ENCODE data around the gene SHISAL2A.

The SHISAL2A gene

DNA sequence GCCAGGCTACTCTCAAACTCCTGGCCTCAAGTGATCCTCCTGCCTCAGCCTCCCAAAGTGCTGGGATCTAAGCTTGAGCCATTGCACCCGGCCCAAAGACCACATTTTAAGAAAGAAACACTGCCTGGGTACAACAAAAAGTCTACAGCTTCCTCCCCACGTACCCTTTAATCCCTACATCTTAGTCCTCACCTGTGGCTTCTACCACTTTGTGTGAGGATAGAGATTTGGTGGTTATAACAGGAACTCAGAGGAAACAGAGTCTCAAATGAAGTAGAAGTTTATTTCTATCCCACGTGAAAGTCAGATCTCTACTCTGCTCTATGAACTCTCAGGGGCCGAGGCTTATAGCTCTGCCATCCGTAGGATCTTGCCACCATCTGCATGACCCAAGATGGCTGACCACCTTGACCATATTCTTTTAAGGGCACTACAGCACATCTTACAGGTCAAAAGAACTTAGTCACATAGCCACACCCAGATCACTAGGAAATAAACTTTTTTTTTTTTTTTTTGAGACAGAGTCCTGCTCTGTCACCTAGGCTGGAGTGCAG lies 17.4 kb upstream of the SHISAL2A start:
- H3K36me3 ChIP-seq (ENCODE audit: control insufficient read depth, insufficient read depth, low read length) = no peaks in the 10 kb centered on the region
- no peaks in the 10 kb centered on the region for H3K9me3 ChIP-seq (ENCODE audit: control insufficient read depth, low read length)
- WGBS, 2 experiments = 88 to 92% methylated on average over 4 to 5 of the region's 5 CpGs
- H3K27me3 ChIP-seq (ENCODE audit: control insufficient read depth, insufficient read depth, low read length, poor library complexity, severe bottlenecking) = no peaks in the 10 kb centered on the region
- no peak overlapping the region for H3K4me3 ChIP-seq (ENCODE audit: insufficient read depth, low read depth, low read length)
- H3K27ac ChIP-seq (ENCODE audit: insufficient read depth, low read depth, low read length, poor library complexity, severe bottlenecking) = no peak overlapping the region
- H3K4me1 ChIP-seq (ENCODE audit: control insufficient read depth, insufficient read depth, low read length) = no peaks in the 10 kb centered on the region

- Histone ChIP-seq H3K9me3 (ENCODE audit: control insufficient read depth, low read length) (no peaks in the 10 kb centered on the region), H3K27ac (ENCODE audit: insufficient read depth, low read depth, low read length, poor library complexity, severe bottlenecking) (no peak overlapping the region), H3K4me1 (ENCODE audit: control insufficient read depth, insufficient read depth, low read length) (no peaks in the 10 kb centered on the region), H3K36me3 (ENCODE audit: control insufficient read depth, insufficient read depth, low read length) (no peaks in the 10 kb centered on the region), H3K27me3 (ENCODE audit: control insufficient read depth, insufficient read depth, low read length, poor library complexity, severe bottlenecking) (no peaks in the 10 kb centered on the region), H3K4me3 (ENCODE audit: insufficient read depth, low read depth, low read length) (no peak overlapping the region)
- 84 to 98% methylated on average over 2 of the region's 2 CpGs for WGBS, 2 experiments
Observed at GRCh38 chr1:52621950-52622349, 11.0 kb upstream of the SHISAL2A start.

GRCh38 chr1:52623812-52624211 lies 9.2 kb upstream of the SHISAL2A start:
- H3K36me3 ChIP-seq (ENCODE audit: control insufficient read depth, insufficient read depth, low read length) = no peaks in the 10 kb centered on the region
- no peaks in the 10 kb centered on the region for H3K9me3 ChIP-seq (ENCODE audit: control insufficient read depth, low read length)
- H3K4me1 ChIP-seq (ENCODE audit: control insufficient read depth, insufficient read depth, low read length) = peaks cover under 1% of the 10 kb centered on the region
- 89 to 90% methylated on average over 2 to 3 of the region's 3 CpGs for WGBS, 2 experiments
- H3K4me3 ChIP-seq (ENCODE audit: insufficient read depth, low read depth, low read length) = no peak overlapping the region
- no peak overlapping the region for H3K27ac ChIP-seq (ENCODE audit: insufficient read depth, low read depth, low read length, poor library complexity, severe bottlenecking)
- no peaks in the 10 kb centered on the region for H3K27me3 ChIP-seq (ENCODE audit: control insufficient read depth, insufficient read depth, low read length, poor library complexity, severe bottlenecking)

DNA sequence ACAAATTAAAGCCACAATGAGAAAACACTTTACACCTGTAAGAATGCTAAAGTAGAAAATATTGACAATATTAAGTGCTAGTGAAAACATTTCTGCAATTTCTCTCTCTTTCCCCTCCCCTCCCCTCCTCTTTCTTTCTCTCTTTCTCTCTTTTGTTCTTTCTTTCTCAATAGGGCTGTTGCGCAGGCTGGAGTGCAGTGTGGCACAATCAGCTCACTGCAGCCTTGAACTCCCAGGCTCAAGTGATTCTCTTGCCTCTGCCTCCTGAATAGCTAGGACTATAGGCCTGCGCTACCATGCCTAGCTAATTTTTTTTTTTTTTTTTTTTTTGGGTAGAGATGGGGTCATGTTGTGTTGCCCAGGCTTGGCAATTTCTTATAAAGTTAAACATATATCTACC lies 5.9 kb upstream of the SHISAL2A start:
- no peaks in the 10 kb centered on the region for H3K36me3 ChIP-seq (ENCODE audit: control insufficient read depth, insufficient read depth, low read length)
- no peak overlapping the region for H3K4me3 ChIP-seq (ENCODE audit: insufficient read depth, low read depth, low read length)
- peaks cover 7% of the 10 kb centered on the region for H3K27me3 ChIP-seq (ENCODE audit: control insufficient read depth, insufficient read depth, low read length, poor library complexity, severe bottlenecking)
- H3K4me1 ChIP-seq (ENCODE audit: control insufficient read depth, insufficient read depth, low read length) = peaks cover 9% of the 10 kb centered on the region
- no peaks in the 10 kb centered on the region for H3K9me3 ChIP-seq (ENCODE audit: control insufficient read depth, low read length)
- H3K27ac ChIP-seq (ENCODE audit: insufficient read depth, low read depth, low read length, poor library complexity, severe bottlenecking) = no peak overlapping the region
- 88 to 93% methylated on average over 2 of the region's 2 CpGs for WGBS, 2 experiments

GRCh38 chr1:52628614-52629324 lies 4.2 kb upstream of the SHISAL2A start:
- Histone ChIP-seq H3K27ac (ENCODE audit: insufficient read depth, low read depth, low read length, poor library complexity, severe bottlenecking) (peak overlapping the region; percentile 1), H3K36me3 (ENCODE audit: control insufficient read depth, insufficient read depth, low read length) (no peaks in the 10 kb centered on the region), H3K9me3 (ENCODE audit: control insufficient read depth, low read length) (no peaks in the 10 kb centered on the region), H3K4me3 (ENCODE audit: insufficient read depth, low read depth, low read length) (no peak overlapping the region), H3K4me1 (ENCODE audit: control insufficient read depth, insufficient read depth, low read length) (peaks cover 9% of the 10 kb centered on the region), H3K27me3 (ENCODE audit: control insufficient read depth, insufficient read depth, low read length, poor library complexity, severe bottlenecking) (peaks cover 25% of the 10 kb centered on the region)
- 69 to 78% methylated on average over 5 to 7 of the region's 8 CpGs for WGBS, 2 experiments

DNA sequence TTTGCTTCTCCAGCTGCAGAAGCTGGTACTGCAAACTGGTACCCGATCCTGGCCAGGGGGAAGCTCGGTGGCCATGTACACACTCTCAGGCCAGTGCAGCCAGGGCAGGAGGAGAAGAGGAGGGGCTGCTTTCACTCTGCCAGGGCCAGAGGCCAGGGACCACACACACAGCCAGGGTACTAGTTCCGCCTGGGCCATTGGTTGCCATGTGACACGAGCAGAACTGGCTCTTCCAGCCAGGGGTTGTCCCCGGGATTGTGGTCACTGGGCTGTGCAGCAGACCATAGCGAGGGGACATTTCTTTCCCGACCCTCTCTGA lies 3.7 kb upstream of the SHISAL2A start:
- Histone ChIP-seq H3K27ac (ENCODE audit: insufficient read depth, low read depth, low read length, poor library complexity, severe bottlenecking) (peak overlapping the region; percentile 1), H3K4me3 (ENCODE audit: insufficient read depth, low read depth, low read length) (no peak overlapping the region), H3K27me3 (ENCODE audit: control insufficient read depth, insufficient read depth, low read length, poor library complexity, severe bottlenecking) (peaks cover 30% of the 10 kb centered on the region), H3K4me1 (ENCODE audit: control insufficient read depth, insufficient read depth, low read length) (peaks cover 9% of the 10 kb centered on the region), H3K36me3 (ENCODE audit: control insufficient read depth, insufficient read depth, low read length) (no peaks in the 10 kb centered on the region), H3K9me3 (ENCODE audit: control insufficient read depth, low read length) (no peaks in the 10 kb centered on the region)
- whole genome bisulfite sequencing, 2 experiments = 50% methylated on average over 7 of the region's 7 CpGs

DNA sequence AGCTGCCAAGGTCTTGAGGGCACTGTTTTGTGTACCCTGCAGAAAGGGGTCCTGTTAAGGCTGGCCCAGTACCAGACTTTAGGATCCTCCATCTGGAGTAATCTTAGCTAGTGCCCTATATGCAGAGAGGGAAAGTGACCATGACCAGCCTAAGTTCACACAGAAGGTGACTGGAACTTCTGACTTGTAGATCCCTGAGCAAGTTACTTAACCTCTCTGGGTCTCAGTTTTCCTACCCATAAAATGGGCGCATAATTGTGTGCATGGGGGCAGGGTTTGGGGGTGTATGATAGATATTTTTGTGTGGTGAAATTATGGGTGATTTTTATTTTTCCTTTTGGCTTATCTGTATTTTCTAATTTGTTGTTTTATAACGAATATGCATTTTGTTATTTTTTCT lies 3.3 kb upstream of the SHISAL2A start:
- H3K36me3 ChIP-seq (ENCODE audit: control insufficient read depth, insufficient read depth, low read length) = no peaks in the 10 kb centered on the region
- H3K4me3 ChIP-seq (ENCODE audit: insufficient read depth, low read depth, low read length) = no peak overlapping the region
- WGBS, 2 experiments = 94 to 100% methylated on average over 1 of the region's 2 CpGs
- H3K27me3 ChIP-seq (ENCODE audit: control insufficient read depth, insufficient read depth, low read length, poor library complexity, severe bottlenecking) = peaks cover 34% of the 10 kb centered on the region
- no peaks in the 10 kb centered on the region for H3K9me3 ChIP-seq (ENCODE audit: control insufficient read depth, low read length)
- H3K27ac ChIP-seq (ENCODE audit: insufficient read depth, low read depth, low read length, poor library complexity, severe bottlenecking) = no peak overlapping the region
- H3K4me1 ChIP-seq (ENCODE audit: control insufficient read depth, insufficient read depth, low read length) = peaks cover 9% of the 10 kb centered on the region

DNA sequence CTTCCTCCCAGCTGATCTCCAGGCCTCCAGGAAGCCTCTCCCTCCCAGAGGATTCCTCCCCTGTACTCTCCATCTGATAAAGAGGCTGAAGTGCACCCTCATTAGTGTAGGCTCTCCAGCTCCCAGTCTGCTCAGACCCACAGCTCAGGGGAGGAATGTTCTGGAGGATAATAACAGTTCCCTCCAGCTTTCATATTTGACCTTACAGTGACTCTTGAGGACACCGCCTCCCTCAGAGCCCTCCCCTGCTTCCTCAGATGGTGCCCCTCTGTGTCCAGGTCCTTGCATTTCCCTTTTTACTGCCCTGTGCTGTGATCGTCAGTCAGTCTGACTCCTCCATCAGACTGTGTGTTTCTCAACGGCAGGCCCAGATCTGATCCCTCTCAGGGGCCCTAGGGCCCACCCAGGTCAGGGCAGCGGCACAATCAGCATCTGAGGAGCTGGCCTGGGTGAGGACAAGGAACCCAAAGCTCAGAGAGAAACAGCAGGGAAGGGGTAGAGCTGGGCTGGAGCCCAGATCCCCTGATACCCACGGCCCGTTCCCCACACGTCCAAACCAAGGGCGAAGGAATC lies 1.1 kb upstream of the SHISAL2A start:
- Histone ChIP-seq H3K27ac (ENCODE audit: insufficient read depth, low read depth, low read length, poor library complexity, severe bottlenecking) (no peak overlapping the region), H3K4me1 (ENCODE audit: control insufficient read depth, insufficient read depth, low read length) (peaks cover 14% of the 10 kb centered on the region), H3K9me3 (ENCODE audit: control insufficient read depth, low read length) (no peaks in the 10 kb centered on the region), H3K27me3 (ENCODE audit: control insufficient read depth, insufficient read depth, low read length, poor library complexity, severe bottlenecking) (peaks cover 42% of the 10 kb centered on the region), H3K36me3 (ENCODE audit: control insufficient read depth, insufficient read depth, low read length) (no peaks in the 10 kb centered on the region), H3K4me3 (ENCODE audit: insufficient read depth, low read depth, low read length) (no peak overlapping the region)
- WGBS, 2 experiments = 87 to 92% methylated on average over 8 of the region's 8 CpGs

DNA sequence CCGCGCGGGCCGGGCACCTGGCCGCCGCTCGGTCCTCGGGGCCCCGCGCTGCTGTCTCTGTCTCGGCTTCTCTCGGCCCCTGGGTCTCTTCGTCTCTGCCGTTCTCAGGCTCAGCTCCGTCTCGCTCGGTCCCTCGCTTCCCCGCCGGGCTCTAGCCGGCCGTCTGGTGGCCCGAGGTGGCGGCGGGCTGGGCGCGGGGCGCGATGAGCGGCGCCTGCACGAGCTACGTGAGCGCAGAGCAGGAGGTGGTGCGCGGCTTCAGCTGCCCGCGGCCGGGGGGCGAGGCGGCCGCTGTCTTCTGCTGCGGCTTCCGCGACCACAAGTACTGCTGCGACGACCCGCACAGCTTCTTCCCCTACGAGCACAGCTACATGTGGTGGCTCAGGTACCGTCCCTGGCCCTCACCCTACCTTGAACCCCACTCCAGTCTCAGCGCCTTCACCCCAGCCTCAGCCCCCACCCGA lies 355 bp downstream of the SHISAL2A start:
- H3K36me3 ChIP-seq (ENCODE audit: control insufficient read depth, insufficient read depth, low read length) = no peaks in the 10 kb centered on the region
- WGBS, 2 experiments = 5% methylated on average over 52 of the region's 52 CpGs
- H3K9me3 ChIP-seq (ENCODE audit: control insufficient read depth, low read length) = no peaks in the 10 kb centered on the region
- H3K27ac ChIP-seq (ENCODE audit: insufficient read depth, low read depth, low read length, poor library complexity, severe bottlenecking) = no peak overlapping the region
- peaks cover 20% of the 10 kb centered on the region for H3K4me1 ChIP-seq (ENCODE audit: control insufficient read depth, insufficient read depth, low read length)
- H3K27me3 ChIP-seq (ENCODE audit: control insufficient read depth, insufficient read depth, low read length, poor library complexity, severe bottlenecking) = peaks cover 42% of the 10 kb centered on the region
- H3K4me3 ChIP-seq (ENCODE audit: insufficient read depth, low read depth, low read length) = peak overlapping the region; percentile 34

DNA sequence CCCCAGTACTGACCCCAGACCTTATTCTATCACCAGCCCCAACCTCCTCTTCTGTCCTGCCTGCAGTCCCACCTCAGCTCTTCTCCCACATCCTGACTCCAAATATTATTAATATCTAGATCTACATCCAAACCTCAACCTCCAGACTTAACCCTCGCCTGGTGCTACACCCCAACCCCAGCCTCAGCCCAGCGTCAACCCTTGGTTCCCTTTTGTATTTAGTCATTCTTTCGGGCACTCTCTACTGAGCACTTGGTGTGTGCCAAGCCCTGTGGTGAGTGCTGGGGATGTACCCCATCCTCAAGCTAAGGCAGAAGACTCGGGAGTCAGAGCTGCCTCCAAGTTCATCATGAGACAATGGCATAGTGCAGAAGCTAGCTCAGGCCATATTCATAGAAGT lies 1.1 kb downstream of the SHISAL2A start:
- WGBS, 2 experiments = 90 to 93% methylated on average over 4 of the region's 4 CpGs
- Histone ChIP-seq H3K4me3 (ENCODE audit: insufficient read depth, low read depth, low read length) (no peak overlapping the region), H3K36me3 (ENCODE audit: control insufficient read depth, insufficient read depth, low read length) (no peaks in the 10 kb centered on the region), H3K4me1 (ENCODE audit: control insufficient read depth, insufficient read depth, low read length) (peaks cover 16% of the 10 kb centered on the region), H3K27ac (ENCODE audit: insufficient read depth, low read depth, low read length, poor library complexity, severe bottlenecking) (no peak overlapping the region), H3K27me3 (ENCODE audit: control insufficient read depth, insufficient read depth, low read length, poor library complexity, severe bottlenecking) (peaks cover 42% of the 10 kb centered on the region), H3K9me3 (ENCODE audit: control insufficient read depth, low read length) (no peaks in the 10 kb centered on the region)

All from ectodermal cell (in vitro differentiated cells).